Activated T-cell treated with anti-CD3 and anti-CD28 coated beads for 4 hours (primary cell): Measurements from ENCODE around the gene PHIP.
"Not testable (repeated sequence)": the region's sequence is repeated elsewhere in the genome, so short reads cannot be mapped to it uniquely, and the experiment has no call there.

Experiments
- DNase-seq: peaks from one replicate; pipeline ENCODE4 v3.0.0-alpha.2; 2020

The PHIP gene

DNA sequence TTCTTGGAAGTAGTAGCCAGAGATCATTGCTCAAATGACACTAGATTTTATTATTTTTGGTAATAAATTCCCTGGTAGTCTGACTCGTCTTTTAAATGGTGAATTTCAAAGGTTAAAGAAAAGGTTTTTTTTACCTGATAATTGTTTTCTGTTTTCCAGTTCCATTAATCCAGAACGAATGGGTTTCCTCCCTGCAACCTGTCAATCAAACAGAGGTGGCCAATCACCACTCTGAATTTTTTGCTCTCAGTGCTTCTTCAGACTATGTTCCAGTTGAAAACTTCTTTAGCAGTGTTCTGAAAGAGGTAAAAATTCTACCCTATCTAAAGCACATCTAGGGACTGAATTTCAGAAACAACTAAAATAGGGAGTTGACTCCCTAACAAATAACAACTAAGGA is 73.8 kb downstream of the PHIP start:
- DNase-seq = no peak

DNA sequence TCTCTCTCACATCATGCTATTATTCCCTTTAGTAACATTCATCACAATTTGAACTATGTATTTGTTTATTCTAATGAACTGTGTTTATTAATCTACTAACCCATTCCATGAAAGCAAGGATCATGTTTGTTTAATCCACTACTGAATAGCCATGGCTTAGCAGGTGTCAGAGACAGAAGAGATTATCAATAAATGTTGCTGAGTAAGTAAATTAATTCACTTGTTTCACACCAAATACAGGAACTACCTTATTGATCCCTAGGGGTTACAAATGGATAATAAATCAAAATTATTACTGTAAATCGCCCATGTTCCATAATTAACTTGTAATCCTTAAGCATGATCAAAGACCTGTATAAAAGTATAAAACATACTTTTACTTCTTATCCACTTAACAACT is 76.6 kb downstream of the PHIP start:
- no peak for DNase-seq

DNA sequence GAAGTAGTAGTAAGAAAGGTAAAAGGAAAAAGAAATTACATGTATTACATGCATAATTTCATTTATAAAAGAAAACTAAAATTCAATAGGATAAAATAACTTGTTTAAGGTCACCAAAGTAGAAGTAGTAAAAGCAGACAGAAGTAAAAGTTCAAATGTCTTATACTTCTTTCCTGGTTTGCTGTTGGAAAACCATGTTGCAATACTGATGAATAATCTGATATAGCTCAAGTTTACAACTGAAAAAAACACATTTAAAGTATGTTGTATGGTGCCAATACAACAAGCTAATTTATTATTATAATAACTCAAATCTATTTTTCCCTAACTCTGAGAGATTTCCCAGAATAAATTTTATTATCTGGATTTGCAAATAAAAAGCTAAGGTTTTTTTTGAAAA is 78.3 kb downstream of the PHIP start:
- no peak for DNase-seq

DNA sequence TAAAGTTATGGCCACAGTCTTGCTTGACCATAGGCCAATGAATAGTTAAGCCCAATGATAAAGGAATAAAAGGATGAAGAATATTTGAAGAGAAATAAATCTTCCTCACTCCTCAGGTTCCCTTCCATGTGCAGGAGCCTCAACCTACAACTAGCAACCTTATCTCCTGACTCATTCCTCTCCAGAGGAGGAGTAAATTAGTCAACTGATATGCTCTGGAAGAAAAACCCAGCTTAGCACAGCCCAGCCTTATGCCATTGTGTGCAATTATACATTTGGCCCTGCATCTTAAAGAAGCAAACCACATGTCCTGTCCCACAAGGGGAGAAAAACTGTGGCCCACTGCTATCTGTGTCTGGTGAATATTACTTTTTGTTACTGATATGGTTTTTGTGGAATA is 82.1 kb downstream of the PHIP start:
- no peak for DNase-seq

DNA sequence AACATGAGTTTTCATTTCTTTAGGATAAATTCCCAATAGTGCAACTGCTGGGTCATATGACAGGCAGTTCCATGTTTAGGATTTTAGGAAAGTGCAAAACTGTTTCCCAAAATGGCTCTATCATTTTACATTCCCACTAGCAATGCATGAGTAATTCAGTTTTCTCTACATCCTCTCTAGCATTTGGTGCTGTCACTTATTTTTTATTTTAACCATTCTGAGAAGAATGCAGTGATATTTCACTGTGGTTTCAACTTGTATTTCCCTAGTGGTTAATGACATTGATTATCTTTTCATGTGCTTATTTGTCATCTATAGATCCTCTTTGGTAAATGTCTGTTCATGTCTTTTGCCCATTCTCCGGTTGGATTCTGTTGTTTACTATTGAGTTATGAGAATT is 82.7 kb downstream of the PHIP start:
- DNase-seq = no peak

DNA sequence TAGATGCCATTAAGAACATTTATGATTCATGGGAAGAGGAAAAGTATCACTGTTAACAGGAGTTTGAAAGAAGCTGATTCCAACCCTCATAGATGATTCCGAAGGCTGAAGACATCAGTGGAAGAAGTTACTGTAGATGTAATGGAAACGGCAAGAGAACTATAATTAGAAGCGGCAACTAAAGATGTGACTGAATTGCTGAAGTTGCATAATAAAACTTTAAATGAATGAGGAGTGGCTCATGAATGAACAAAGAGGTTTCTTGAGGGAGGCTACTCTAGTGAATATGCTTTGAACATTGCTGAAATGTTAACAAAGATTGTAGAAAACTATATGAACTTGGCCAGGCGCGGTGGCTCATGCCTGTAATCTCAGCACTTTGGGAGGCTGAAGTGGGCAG is 84.1 kb downstream of the PHIP start:
- no peak for DNase-seq

DNA sequence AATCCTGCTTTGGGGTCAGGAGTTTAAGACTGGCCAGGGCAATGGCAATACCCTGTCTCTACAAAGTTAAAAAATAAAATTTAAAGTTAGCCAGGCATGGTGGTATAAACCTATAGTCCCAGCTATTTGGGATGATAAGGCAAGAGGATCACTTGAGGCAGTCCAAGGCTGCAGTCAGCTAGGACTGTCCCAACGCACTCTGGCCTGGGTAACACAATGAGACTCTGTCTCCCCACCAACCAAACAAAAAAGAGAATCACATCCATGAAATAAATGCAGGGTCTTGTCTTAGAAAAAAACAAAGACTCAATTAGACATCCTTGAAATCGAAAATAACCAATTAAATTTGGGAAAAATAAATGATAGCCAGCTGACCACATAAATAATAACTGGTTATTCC is 88.9 kb downstream of the PHIP start:
- no peak for DNase-seq

DNA sequence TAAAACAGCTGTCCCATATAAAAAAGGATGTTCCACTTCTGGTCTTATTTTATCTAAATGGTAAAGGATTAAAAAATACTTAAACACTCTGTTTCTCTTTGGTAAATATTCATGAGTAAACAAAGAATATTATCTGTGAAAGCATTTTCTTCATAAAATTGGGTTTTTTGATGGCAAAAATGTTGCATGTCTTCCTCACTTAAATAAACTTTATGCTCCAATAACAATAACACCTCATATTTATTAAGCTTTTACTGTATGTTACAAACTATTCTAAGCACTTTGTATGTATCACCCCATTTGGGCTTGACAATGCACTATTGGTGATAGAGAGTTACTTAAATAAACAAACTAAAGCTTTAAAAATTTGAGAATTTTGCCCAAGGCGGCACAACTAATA is 91.9 kb downstream of the PHIP start:
- DNase-seq = no peak

DNA sequence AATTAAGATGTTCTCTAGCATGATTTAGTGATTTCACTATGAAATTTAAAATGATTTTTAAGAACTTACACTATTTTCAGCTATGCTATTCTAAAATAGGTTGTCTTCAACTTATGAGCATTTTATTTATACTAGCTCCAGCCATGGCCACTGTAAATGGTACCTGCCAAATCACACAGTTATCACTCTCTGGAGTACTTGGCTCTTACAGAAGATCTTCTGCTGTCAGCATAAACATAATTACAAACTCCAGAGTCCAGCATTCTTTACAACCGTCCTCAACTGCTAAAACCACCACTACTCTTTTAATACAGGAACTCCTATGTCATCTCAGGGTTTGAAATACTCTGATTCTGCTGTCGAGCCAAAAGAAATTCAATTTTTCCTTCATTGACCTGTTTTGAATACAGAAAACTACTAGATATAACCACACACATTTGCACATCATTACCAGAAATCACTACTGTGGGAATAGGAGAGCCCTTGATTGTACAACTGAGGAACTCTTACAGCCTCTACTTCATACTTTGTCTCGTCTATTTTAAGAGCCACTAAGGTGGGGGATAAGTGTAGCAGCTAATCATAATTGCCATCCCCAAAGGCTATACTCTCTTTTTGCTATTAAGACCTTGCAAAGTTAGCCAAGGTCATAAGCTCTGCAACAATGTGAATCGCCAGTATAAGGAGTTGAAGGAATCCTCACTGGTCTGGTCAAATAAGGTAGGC is 93.7 kb downstream of the PHIP start:
- no peak for DNase-seq

DNA sequence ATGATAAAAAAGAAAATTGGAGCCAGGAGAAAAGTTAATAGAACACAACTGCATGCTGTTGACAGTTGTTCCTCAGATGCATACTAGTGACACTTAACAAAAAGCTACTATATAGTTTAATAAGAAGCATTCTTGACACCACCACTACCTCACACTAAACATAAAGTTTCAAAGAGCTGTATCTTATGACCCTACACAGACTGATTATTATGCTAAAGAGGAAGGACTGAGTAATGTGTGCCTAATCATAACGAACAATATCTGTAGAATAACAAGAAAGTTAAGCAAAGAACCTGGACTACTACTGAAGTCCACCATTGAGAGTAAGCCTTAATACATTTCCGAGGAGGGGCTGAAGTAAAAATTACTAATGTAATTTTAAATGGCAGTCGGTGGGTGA is 110.9 kb downstream of the PHIP start:
- DNase-seq = no peak

DNA sequence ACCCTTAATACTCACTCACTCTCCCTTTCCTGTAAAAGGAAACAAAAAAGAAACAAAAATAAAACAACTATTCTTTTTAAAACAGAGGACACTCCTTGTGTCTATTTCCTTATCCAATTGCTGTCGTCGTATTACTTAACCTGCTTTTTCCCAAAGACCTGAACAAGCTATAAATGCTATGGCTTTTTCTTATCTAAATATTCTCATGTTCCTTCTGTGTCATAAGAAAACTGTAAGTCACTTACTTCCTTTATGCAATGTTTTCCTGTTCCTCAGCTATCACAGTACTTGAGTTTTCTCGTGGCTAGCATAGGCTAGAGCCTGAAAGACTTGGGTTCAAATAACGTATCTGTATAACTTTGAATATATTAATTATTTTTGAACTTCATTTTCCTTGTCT is 111.5 kb downstream of the PHIP start:
- DNase-seq = no peak

DNA sequence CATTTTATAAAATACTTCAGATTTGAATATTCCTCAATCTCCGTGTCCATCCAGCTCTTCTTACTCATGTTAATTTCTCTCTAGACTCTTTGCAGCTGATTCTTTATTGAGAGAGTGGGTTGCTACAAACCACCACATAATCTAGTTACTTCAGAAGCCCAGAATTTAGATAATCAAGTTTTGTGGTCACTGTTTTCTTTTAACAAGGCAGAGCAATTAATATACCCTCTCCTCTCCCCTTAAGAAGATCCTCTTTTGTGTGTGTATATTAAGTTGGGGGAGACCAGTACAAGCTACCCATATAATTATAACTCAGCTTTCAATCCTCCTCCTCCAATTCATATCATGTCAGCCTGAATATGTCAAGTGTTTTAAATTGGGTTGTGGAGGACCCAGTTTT is 115.6 kb downstream of the PHIP start:
- DNase-seq = no peak

DNA sequence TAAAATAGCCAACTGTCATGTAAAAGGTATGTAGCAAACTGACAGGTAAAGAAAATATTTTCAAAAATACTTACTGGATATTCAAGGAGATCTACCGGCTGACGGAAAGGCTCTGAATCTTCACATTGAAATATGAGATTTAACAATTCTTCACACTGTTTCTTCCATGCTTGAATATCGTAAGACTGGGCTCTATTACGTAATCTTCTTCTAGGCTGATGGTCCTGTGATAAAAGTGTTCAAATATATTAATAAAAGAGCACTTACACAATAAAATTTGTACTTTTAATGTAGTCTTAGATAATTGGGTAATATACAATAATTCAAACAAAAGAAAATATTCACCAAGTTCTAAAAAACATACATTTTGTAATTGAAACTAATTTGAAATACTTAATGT is 123.3 kb downstream of the PHIP start:
- no peak for DNase-seq

DNA sequence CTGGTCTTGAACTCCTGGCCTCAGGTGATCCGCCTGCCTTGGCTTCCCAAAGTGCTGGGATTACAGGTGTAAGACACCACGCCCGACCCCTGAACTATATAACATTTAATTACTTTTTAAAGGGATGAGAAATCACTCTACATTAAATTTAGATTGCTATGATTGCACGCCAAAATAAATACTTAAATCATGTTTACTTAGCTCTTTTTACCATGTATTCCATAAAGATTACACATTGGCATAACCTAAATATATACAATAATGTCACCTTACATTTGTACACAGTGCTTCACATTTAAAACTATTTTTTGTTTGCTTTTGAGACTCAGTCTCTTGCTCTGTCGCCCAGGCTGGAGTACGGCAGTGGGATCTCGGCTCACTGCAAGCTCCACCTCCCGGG is 124.3 kb downstream of the PHIP start:
- no peak for DNase-seq

DNA sequence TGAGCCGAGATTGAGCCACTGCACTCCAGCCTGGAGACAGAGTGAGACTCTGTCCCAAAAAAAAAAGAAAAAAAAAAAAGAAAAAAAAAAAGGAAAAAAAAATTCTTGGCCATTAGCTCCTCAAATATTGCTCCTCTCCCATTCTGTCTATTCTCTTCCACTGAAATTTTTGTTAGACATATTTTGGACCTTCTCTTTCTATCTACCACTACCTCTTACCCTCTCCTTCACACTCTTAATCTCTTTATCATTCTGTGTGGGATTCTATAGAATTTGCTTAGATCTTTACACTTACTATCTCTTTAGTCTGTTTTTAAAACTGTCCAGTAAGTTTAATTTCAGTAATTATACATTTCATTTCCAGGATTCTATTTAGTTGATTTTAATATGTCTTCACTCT is 125.7 kb downstream of the PHIP start:
- no peak for DNase-seq

DNA sequence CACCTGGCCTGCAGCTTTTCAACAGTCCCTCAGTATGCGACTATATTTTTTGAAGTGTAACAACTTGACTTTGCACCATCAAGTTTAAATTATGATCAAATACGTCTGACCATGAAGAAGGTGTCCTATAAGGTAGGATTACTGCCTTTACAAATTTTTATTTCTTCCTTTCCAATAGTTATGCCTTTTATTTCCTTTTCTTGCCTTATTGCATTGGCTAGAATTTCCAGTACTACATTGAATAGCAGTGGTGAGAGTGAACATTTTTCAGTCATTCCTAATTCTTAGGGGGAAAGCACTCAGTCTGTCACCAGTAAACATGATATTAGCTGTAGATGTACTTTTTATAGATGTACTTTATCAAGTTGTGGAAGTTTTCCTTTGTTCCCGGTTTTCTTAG is 129.3 kb downstream of the PHIP start:
- no peak for DNase-seq

DNA sequence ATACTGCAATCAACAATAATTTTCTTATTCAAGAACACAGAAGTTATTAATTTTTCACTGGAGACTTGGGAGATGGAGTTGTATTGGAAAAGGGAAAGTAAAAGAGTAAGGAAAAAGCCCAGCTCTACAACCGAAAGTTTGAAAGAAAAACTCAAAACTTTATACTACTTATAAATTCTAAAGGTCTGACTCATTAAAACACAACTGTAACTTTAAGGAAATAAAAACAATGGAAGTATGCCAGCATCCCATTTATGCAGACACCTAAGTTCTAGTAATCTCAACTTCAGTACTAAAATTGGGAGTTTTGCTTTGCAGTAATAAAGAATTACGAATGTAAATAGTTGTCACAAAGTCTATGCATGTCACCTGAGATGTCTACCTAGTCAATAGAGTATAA is 130.1 kb downstream of the PHIP start:
- no peak for DNase-seq

DNA sequence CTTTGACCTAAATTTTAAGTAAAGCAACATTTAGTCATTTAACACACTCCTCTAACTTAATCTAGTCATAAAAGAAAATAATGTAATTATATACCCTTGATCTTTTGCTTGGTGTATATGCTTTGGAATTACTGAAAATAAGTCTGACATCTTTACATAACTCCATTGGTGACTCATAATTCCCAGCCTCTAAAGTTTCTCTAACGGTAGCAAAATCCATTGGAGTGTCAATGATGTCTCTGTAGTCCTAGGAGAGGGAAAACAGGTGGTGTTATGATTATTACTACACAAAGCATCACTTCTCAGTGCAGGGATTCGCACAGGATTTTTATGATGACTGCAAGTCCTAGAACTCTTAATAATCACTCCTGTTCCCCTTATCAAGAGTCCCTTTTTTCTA is 130.5 kb downstream of the PHIP start:
- no peak for DNase-seq

DNA sequence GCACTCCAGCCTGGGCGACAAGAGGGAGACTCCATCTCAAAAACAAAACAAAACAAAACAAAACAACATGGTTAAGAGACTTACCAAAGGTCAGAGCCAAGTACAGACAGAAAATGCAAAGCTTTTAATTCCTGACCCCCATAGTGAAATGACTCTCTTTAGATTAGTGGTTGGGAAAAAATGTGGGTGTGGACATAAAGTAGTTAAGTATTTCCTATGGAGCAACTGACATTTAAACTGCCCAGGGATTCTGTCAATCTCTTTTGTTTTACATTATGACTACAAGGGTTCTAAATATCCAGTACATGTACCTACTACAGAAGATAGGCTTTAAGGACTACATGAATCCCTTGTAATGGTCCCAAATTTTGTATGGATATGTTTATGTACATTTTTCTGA is 135.6 kb downstream of the PHIP start:
- no peak for DNase-seq

DNA sequence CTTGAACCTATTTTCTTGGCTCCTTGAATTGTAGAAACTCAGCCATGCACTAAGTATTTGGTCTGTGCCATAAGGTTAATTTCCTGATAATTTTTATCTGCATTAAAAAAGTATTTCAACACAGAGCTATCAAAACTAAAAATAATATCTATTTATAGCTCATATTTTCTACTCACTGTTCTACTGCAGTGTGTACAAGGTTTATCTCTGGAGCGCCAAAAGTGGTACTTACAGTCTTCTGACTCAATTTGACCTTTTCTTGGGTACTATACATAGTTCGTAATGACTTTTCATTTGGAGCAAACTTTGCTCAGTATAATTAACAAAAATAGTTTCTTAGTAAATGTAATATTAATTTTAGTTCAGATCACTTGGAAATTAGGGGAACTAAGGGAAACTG is 141.5 kb downstream of the PHIP start:
- no peak for DNase-seq

DNA sequence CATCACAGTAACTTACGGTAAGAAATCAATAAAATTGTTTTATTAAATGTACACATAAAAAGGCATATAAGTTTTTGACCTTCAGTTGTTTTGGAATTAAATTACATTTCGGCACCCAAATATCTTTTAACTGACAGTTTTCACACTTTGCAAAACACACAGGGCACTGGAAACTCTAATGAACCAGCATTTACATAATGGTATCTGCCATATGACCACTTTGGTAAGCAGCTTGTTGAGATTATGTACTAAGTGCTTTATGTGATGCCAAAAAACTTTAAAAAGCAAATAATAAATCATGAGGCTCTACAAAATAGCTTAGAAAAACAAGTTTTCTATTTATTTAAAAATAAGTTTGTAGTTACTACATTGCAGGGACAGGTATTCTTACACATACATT is 142.5 kb downstream of the PHIP start:
- no peak for DNase-seq

DNA sequence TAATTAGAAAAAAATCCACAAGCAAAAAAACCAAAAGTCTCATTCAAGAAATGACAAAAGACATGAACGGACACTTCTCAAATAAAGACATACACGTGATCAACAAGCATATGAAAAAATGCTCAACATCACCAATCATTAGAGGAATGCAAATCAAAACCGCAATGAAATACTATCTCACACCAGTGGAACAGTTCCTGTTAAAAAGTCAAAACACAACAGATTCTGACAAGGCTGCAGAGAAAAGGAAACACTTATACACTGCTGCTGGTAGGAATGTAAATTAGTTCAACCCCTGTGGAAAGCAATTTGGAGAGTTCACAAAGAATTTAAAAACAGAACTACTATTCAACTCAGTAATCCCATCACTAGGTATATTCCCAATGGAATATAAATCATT is 152.7 kb downstream of the PHIP start:
- no peak for DNase-seq

DNA sequence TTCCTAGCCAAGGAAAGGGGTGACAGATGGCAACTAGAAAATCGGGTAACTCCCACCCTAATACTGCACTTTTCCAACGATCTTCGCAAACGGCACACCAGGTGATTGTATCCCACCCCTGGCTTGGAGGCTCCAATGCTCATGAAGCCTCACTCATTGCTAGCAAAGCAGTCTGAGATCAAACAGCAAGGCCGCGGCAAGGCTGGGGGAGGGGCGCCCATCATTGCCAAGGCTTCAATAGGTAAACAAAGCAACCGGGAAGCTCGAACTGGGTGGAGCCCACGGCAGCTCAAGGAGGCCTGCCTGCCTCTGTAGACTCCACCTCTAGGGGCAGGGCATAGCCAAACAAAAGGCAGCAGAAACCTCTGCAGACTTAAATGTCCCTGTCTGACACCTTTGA is 156.9 kb downstream of the PHIP start:
- DNase-seq = not testable (repeated sequence)

DNA sequence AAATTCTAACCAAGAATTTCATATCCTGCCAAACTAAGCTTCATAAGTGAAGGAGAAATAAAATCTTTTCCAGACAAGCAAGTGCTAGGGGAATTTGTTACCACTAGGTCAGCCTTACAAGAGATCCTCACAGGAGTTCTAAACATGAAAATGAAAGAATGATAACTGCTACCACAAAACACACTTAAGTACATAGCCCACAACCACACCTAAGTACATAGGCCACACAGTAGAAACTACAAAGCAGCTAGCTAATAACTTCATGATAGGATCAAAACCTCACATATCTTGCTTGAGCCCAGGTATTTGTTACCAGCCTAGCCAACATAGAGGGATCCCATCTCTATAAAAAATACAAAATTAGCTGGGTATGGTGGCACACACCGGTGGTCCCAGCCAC is 160.3 kb downstream of the PHIP start:
- DNase-seq = no peak

DNA sequence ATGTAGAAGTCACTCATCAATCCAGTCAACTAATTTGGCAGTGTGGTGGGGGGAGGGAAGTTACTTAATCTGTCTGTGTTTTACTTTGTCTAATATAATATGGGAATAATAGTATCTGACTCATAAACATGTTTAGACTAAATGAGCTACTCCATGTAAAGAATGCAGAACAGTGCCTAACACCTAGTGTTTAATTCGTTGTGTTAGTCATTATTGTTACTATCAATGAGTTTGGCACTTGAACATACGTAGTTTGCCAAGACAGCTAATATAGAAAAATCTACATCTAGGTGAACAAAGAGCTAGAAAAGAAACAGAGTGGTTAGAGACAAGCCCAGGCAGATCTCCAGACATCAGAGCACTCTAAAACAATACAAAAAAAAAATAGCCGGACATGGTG is 161.6 kb downstream of the PHIP start:
- DNase-seq = no peak
